Stomach (tissue), 4 donors: ENCODE results near the gene DIAPH3.

Experiments used
- CTCF ChIP-seq, 7 experiments: fragments of 450-650 bp in 4 of 7; fragments of 200-600 bp in 3 of 7; sonication (generic) in 3 of 7; IDR thresholded peaks; one replicate each; pipeline ENCODE4 v1.5.1; 2016 to 2019; ENCODE audit warnings: antibody characterized with exemption in 7 of 7, control low read depth in 2 of 7, mild to moderate bottlenecking in 1 of 7
- POLR2A ChIP-seq, 4 donors: fragments of 450-650 bp; IDR thresholded peaks; one replicate each; pipeline ENCODE4 v1.6.1; 2016; ENCODE audit warnings: antibody characterized with exemption in 4 of 4, control low read depth in 2 of 4, mild to moderate bottlenecking in 1 of 4, moderate library complexity in 1 of 4
- POLR2AphosphoS5 ChIP-seq, 3 donors: sonication (generic); formaldehyde crosslinking; IDR thresholded peaks; one replicate each; pipeline ENCODE4 v1.6.1; 2016; ENCODE audit warnings: antibody characterized with exemption in 3 of 3

GRCh38 chr13:59867867-59868266 is 295.9 kb downstream of the DIAPH3 start:
- no peak for TF ChIP-seq POLR2A (IDR thresholded peaks at IDR 0.05)
- no peak for TF ChIP-seq CTCF (IDR thresholded peaks at IDR 0.05)
- no peak for TF ChIP-seq POLR2AphosphoS5 (IDR thresholded peaks at IDR 0.05)
